Memory B cell (primary cell): ENCODE results near the gene SOX6.
"Not testable (repeated sequence)": the region's sequence is repeated elsewhere in the genome, so short reads cannot be mapped to it uniquely, and the experiment has no call there.

Source experiments
- ATAC-seq: fragments of 150-1000 bp; cut with Tn5 transposase; 2 replicates; pipeline ENCODE4 v1.10.0; 2021; ENCODE audit warnings: low read depth, mild to moderate bottlenecking, moderate library complexity
- DNase-seq, 2 donors: peaks; one replicate each; pipeline ENCODE4 v3.0.0; 2022; ENCODE audit warnings: low spot score in 2 of 2
- H3K27ac Mint-ChIP-seq: one replicate; pipeline ENCODE4 v1.8.0; 2022; ENCODE audit warnings: mild to moderate bottlenecking, moderate library complexity, mixed read lengths
- H3K27me3 Mint-ChIP-seq: one replicate; pipeline ENCODE4 v1.8.0; 2022; ENCODE audit warnings: mixed read lengths
- H3K36me3 Mint-ChIP-seq: one replicate; pipeline ENCODE4 v1.8.0; 2022; ENCODE audit warnings: mild to moderate bottlenecking, mixed read lengths
- H3K4me1 Mint-ChIP-seq: one replicate; pipeline ENCODE4 v1.8.0; 2022; ENCODE audit warnings: mixed read lengths
- H3K4me3 Mint-ChIP-seq: one replicate; pipeline ENCODE4 v1.8.0; 2022; ENCODE audit warnings: mild to moderate bottlenecking, moderate library complexity, mixed read lengths
- H3K9me3 Mint-ChIP-seq: one replicate; pipeline ENCODE4 v1.8.0; 2022; ENCODE audit warnings: mixed read lengths

Gene SOX6

DNA sequence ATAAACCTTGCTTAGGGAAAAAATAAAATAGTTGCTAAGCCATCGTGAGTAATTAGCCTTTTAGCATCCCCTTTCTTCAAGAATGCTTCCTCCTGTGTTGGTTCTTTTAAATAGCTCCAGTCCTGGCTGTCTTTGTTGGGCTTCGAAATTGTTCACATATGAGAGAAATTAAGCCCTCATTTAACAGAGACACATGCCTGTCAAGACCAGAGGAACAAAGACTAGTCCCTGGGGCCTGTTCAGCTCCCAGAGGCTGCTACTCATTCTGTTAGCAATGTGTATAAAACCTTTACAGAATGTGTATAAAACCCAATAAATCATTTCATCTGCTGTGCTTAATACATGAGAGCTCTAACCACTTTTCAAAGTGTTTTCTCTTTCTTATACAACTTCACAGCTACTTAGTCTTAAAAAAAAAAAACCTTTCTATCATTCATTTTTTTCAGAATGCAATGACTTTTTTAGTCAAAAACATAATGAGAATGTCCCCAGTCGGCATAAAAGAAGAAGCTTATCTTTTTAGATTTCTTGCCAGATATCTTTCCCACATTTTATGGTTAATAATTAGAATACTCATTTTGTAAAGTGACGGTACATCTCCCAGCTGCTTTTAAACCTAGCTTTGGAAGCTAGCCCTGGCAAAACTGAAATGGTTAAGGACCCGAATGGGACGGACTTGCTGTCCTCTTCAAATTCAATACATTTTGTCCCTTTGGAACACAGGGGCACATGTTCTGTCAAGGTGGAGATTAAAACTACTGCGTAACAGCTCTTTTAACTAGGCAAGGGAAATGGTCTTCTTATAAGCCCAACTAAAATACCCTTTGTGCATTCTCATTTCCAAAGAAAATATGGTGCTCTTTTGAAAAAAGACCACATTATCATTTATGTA is 186.1 kb downstream of the SOX6 start:
- Mint-ChIP-seq H3K36me3 (no peaks in the 10 kb centered on the region), H3K4me3 (no peak overlapping the region), H3K9me3 (no peaks in the 10 kb centered on the region), H3K4me1 (no peaks in the 10 kb centered on the region), H3K27me3 (no peaks in the 10 kb centered on the region), H3K27ac (no peak overlapping the region)
- ATAC-seq (no peak), DNase-seq (no peak)

DNA sequence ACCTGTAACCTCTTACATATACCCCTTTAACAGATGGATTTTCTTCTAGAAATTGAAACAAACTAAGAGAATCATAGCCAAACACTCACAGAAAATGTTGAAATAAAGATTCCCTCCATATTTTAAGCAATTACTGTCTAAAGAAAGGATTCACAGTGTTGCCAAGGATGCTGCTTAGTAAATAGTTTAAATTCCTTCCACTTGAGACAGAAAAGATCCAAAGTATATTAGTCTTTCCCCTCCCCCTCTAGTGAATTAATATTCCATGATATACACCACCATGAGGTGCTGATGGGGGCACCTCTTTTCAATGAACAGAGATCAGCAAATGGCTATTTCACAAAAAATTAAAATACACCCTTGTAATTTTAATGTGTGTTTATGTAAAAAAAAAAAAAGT is 186.8 kb downstream of the SOX6 start:
- Mint-ChIP-seq H3K4me3 (no peak overlapping the region), H3K27me3 (no peaks in the 10 kb centered on the region)
- ATAC-seq = no peak

DNA sequence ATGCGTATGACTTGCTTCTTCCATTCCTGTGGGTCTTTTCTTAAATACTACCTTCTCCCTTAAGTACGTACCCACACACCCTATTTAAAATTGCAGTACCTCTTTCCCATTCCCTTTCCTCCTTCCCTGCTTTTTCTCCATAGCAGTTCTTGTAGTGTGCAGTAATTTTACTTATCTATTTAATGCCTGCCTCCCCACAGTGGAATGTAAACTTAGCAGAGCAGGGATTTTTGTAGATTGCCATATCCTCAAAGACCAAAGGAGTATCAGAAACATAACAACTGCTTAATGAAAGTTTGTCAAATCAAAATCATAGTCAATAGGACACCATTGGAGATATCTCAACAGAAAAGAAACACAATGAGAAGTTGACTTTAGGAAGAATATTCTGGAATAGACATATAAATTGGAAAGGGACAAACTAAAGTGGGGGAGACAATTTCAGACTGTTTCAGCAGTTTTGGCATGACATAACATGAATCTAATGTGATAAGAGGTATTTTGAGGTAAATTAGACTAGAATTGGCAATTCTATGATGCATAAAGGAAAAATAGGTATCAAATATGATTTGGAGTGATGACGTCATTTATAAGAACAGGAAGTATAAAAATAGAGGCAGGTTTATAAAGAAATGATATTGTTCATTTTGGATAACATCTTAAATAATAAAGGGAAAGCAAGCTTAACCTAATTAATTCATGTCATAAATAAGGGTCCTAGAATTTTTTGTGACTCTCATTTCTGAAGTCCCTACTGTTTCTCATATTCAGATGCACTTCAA is 188.4 kb downstream of the SOX6 start:
- Mint-ChIP-seq H3K27me3 (no peaks in the 10 kb centered on the region), H3K27ac (no peak overlapping the region), H3K4me1 (no peaks in the 10 kb centered on the region), H3K36me3 (no peaks in the 10 kb centered on the region), H3K4me3 (no peak overlapping the region), H3K9me3 (no peaks in the 10 kb centered on the region)
- ATAC-seq (no peak), DNase-seq (no peak)

More for the DNA sequence above, 186.8 kb downstream of the SOX6 start:
- Mint-ChIP-seq H3K9me3 (no peaks in the 10 kb centered on the region), H3K27ac (no peak overlapping the region), H3K36me3 (no peaks in the 10 kb centered on the region), H3K4me1 (no peaks in the 10 kb centered on the region)
- no peak for DNase-seq

DNA sequence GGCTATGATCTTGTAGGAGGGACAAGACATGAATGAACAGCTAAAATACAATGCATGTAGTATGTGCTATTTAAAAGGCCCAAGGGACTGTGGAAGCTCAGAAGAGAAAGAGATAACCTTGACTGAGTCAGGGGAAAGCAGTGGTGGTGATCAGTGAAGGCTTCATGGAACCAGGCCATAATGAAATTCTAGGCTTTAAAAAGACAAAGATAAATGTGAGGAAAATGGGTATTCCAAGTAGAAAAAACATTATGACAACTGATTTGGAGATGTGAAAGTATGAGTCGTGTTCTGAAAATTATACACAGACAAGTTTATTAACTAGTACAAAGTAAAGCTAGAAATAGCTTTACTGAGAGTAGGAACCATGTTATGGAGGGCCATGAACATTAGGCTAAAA is 189.8 kb downstream of the SOX6 start:
- Mint-ChIP-seq H3K27me3 (no peaks in the 10 kb centered on the region), H3K27ac (no peak overlapping the region), H3K4me3 (no peak overlapping the region), H3K4me1 (no peaks in the 10 kb centered on the region), H3K36me3 (no peaks in the 10 kb centered on the region), H3K9me3 (no peaks in the 10 kb centered on the region)
- no peak for DNase-seq
- no peak for ATAC-seq

DNA sequence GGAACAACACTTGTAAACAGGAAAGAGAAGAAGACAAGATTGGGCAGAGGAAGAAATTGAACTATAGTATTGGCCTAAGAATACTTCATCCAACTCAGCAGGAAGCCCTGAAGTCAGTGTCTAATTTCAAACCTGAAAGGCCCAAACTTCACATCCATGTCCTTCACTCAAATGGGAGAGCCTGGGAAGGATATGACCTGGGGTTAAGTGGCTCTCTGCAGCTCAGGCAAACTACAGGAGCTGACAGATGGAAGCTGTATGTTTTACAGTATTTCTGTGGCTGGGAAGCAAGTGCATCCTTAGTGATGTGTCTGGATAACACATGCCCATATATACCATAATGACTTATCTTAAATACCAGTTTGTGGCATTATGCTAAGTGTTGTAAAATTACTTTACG is 196.2 kb downstream of the SOX6 start:
- Mint-ChIP-seq H3K4me1 (no peaks in the 10 kb centered on the region), H3K27ac (no peak overlapping the region), H3K9me3 (no peaks in the 10 kb centered on the region), H3K4me3 (no peak overlapping the region), H3K27me3 (no peaks in the 10 kb centered on the region), H3K36me3 (no peaks in the 10 kb centered on the region)
- DNase-seq (no peak), ATAC-seq (no peak)

DNA sequence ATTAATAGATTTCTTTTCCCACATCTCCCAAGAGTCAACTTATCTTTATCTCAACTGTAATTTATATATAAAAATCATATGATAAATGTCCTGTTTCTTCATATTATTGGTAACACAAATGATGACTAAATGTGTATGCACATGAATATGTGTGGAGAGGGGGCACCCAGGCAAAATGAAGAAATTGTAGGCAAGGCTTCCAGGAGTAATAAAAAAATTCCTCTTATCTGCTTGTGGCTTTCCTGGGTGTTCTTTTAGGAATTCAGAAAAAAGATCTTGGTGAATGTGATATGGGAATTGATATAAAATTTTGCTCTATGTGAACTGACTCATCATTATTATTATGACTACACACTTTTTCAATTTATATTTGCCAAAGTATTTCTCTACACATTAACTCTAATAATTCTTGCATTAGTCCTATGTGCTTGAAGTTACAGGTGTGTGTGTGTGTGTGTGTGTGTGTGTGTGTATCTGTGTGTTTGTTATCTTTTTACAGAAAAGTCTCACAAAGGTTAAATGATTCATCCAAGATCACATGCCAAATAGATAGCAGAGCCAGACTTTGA is 197.8 kb downstream of the SOX6 start:
- H3K9me3 Mint-ChIP-seq = no peaks in the 10 kb centered on the region
- H3K27me3 Mint-ChIP-seq = no peaks in the 10 kb centered on the region
- H3K36me3 Mint-ChIP-seq = no peaks in the 10 kb centered on the region
- ATAC-seq = no peak
- no peak for DNase-seq
- H3K27ac Mint-ChIP-seq = no peak overlapping the region
- no peaks in the 10 kb centered on the region for H3K4me1 Mint-ChIP-seq
- no peak overlapping the region for H3K4me3 Mint-ChIP-seq

DNA sequence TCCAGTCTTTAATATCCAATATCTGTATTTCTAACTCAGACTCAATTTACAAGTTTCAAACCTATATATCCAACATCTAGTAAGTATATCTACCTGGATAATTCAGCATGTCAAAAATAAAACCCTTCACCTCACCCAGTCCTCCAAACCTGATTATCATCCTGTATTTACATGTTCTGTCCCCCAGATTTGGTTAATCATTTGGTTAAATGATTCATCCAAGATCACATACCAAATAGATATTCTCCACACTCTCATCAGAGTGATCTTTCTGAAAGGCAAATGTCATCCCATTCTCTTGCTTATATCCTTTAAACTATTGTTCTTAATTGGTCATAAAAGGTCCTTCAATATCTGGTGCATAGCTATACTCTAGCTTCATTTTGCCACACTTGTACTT is 199.0 kb downstream of the SOX6 start:
- H3K4me3 Mint-ChIP-seq = no peak overlapping the region
- H3K4me1 Mint-ChIP-seq = no peaks in the 10 kb centered on the region
- no peaks in the 10 kb centered on the region for H3K36me3 Mint-ChIP-seq
- ATAC-seq = no peak
- no peaks in the 10 kb centered on the region for H3K9me3 Mint-ChIP-seq
- no peaks in the 10 kb centered on the region for H3K27me3 Mint-ChIP-seq
- no peak for DNase-seq
- no peak overlapping the region for H3K27ac Mint-ChIP-seq

DNA sequence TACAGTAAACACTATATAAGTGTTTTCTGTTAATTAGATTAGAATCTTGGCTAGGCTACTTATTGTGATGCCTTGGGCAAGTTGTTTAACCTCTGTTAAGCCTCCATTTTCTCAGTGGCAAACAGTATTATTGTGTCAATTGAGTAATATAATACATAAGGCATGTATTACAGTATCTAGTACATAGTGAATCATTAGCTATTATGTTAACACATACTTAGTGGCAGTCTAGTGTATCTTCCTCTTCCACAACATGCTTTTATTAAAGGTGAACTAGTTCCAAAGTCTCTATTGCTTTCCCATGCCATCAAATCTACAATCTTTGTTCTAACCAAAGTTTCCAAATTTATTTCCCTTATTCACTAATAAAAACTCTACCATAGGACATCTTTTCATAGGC is 200.9 kb downstream of the SOX6 start:
- no peak overlapping the region for H3K27ac Mint-ChIP-seq
- H3K36me3 Mint-ChIP-seq = no peaks in the 10 kb centered on the region
- no peaks in the 10 kb centered on the region for H3K4me1 Mint-ChIP-seq
- ATAC-seq (no peak), DNase-seq (no peak)
- no peak overlapping the region for H3K4me3 Mint-ChIP-seq
- no peaks in the 10 kb centered on the region for H3K27me3 Mint-ChIP-seq
- no peaks in the 10 kb centered on the region for H3K9me3 Mint-ChIP-seq

DNA sequence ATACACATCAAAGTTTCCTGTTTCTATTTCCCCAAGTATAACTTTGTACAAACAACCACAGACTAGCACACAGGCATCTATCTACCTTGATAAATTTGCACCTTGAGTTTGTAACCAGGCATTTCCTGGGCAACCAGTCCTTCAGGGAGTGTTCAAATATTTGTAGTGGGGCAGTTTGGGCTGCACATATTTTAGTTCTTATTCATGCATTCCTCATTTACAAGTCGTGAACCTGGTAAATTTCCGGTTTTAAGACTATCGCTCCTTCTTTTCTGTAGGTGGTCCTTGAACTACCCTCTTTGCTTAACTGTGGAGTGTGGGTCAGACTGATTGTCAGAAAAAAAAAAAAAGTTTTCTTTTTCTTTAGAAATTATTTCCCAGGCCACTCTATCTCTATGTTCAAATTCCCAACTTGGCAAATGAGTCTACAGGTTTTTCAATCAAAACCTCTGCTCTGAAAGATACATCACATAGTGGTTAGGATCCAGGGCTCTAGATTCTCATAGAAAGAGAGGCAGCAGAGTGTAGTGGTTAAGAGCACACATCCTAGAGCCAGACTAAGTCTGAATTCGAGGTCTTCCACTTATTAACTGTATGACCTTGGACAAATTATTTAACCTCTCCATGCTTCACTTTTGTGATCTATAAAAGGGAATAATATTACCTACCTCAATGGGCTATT is 201.5 kb downstream of the SOX6 start:
- Mint-ChIP-seq H3K27me3 (no peaks in the 10 kb centered on the region), H3K27ac (no peak overlapping the region), H3K4me3 (no peak overlapping the region), H3K9me3 (no peaks in the 10 kb centered on the region), H3K4me1 (no peaks in the 10 kb centered on the region), H3K36me3 (no peaks in the 10 kb centered on the region)
- ATAC-seq (no peak), DNase-seq (no peak)

DNA sequence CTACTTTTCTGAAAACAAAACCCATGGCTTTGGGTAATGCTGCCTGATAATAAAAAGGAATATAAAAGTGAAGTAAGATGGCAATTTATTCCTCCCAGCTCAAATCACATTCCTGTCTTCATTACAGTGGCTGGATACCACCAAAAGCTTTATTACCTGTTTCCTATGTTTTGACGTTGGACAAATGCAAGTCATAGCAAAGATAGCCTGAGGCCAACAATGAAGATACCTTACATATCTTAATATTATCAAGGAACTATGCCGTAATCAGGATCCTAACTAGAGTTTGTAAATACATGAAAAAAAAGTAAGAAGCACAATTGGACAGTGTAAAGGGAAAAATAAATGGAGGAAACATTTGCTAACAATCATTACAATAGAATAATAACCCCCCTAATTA is 202.4 kb downstream of the SOX6 start:
- Mint-ChIP-seq H3K27ac (no peak overlapping the region), H3K9me3 (no peaks in the 10 kb centered on the region), H3K4me1 (no peaks in the 10 kb centered on the region), H3K27me3 (no peaks in the 10 kb centered on the region), H3K36me3 (no peaks in the 10 kb centered on the region), H3K4me3 (no peak overlapping the region)
- no peak for DNase-seq
- no peak for ATAC-seq

DNA sequence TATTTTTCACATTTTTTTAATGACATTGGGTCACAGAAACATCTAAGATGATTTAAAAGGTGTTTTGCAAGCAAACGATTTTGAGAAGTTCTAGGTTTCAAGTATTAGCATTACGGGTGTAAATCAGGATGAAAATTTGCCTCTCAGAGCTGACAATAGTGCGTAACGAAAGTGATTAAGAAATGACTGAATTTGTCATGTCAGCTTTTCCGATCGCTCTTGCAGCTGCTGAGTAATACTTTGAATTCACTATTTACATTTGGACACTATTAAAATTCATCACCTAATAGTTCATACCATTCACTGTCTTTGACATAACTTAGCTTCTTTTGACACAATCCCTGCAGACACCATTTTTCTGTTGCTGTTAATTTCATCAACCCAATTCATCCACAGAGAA is 205.2 kb downstream of the SOX6 start:
- H3K36me3 Mint-ChIP-seq = no peaks in the 10 kb centered on the region
- no peaks in the 10 kb centered on the region for H3K27me3 Mint-ChIP-seq
- H3K27ac Mint-ChIP-seq = no peak overlapping the region
- ATAC-seq (no peak), DNase-seq (no peak)
- no peak overlapping the region for H3K4me3 Mint-ChIP-seq
- H3K4me1 Mint-ChIP-seq = no peaks in the 10 kb centered on the region
- H3K9me3 Mint-ChIP-seq = peaks cover 2% of the 10 kb centered on the region

DNA sequence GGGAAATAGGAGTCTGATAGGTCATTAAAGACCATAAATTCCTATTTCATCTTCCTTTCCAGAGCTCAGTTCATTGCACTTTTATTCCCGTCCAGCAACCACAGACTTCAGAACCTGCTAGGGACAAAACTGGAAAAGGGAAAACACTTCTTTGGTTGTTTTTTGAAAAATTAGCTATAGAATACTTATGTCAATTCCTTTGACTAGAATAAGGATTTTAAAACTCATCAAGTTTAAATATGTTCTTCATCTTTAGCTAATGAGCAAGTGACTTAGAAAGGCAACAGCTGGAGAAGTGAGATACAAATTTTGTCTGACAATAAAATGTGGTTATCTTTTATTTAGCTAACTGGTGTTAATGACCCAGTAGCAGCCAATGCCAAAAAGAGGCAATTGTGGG is 206.9 kb downstream of the SOX6 start:
- H3K4me1 Mint-ChIP-seq = no peaks in the 10 kb centered on the region
- no peak for DNase-seq
- ATAC-seq = no peak
- H3K27me3 Mint-ChIP-seq = no peaks in the 10 kb centered on the region
- H3K9me3 Mint-ChIP-seq = peaks cover 2% of the 10 kb centered on the region
- no peak overlapping the region for H3K4me3 Mint-ChIP-seq
- no peak overlapping the region for H3K27ac Mint-ChIP-seq
- no peaks in the 10 kb centered on the region for H3K36me3 Mint-ChIP-seq

DNA sequence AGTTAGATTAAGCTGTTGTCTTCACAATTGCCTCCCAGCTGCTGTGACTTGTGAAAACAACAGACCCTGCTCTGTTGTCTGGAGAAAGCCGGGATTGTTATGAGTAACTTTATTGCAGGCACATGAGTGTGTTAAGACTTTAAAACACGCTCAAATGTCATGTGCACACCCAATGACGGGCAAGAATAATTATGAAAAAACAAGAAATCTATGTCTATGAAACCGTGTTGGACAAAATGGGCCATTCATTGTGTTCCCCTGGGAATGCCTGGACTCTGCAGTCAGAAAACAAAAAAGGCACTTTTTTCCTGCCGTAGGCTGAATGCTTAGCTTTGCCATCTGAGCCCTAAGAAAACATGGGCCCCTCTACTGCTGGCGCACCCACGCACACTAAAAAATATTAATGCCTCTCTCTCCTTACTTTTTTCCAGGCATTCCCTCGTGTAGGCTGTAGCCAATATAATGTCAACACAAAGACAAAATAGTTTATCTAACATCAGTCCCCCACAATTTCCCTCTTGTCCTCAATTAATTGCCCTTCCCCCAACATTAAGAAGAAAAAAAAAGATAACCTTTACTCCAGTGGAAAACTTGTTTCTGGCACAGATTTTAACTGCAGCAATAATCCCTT is 207.9 kb downstream of the SOX6 start:
- Mint-ChIP-seq H3K27me3 (no peaks in the 10 kb centered on the region), H3K4me1 (no peaks in the 10 kb centered on the region), H3K36me3 (no peaks in the 10 kb centered on the region), H3K4me3 (no peak overlapping the region), H3K27ac (no peak overlapping the region), H3K9me3 (peaks cover 5% of the 10 kb centered on the region)
- DNase-seq (no peak), ATAC-seq (no peak)

DNA sequence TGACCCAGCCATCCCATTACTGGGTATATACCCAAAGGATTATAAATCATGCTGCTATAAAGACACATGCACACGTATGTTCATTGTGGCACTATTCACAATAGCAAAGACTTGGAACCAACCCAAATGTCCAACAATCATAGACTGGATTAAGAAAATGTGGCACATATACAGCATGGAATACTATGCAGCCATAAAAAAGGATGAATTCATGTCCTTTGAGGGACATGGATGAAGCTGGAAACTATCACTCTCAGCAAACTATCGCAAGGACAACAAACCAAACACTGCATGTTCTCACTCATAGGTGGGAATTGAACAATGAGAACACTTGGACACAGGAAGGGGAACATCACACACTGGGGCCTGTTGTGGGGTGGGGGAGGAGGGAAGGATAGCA is 209.4 kb downstream of the SOX6 start:
- not testable (repeated sequence) for ATAC-seq, H3K9me3 Mint-ChIP-seq

More for the DNA sequence above, 209.4 kb downstream of the SOX6 start:
- DNase-seq, H3K36me3 Mint-ChIP-seq, H3K27ac Mint-ChIP-seq, H3K27me3 Mint-ChIP-seq, H3K4me3 Mint-ChIP-seq, H3K4me1 Mint-ChIP-seq: not testable (repeated sequence)
